ENCODE results near the gene SPATA13.
A peak's percentile ranks its signal among the peaks of the same experiment; 100 is the strongest.
"Not testable (repeated sequence)": the region's sequence is repeated elsewhere in the genome, so short reads cannot be mapped to it uniquely, and the experiment has no call there.

The SPATA13 gene

DNA sequence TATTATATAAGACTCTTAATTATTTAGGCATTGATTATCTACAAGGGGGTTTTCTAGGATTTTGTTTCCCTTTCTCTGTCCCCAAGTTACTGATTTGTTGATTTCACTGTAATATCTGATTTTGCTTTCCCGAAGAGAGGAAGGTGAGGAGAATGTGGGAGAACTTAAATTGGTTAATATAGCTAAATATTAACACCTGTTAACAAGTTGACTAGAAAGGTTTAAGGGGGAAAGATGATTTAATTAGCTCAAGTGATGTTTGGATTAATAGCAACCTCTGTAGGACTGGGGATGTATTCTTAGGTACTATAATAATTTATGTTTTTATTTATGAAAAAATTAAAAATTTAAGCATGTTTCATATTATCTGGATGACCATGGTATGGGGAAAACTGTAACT is 35.1 kb downstream of the SPATA13 start:
- Mint-ChIP-seq H3K9me3 (no peaks in the 10 kb centered on the region), H3K27me3 (ENCODE audit: low read depth, poor library complexity) (peaks cover 3% of the 10 kb centered on the region), H3K4me1 (no peaks in the 10 kb centered on the region), H3K36me3 (ENCODE audit: low read depth) (peaks cover 2% of the 10 kb centered on the region), H3K4me3 (no peak overlapping the region), H3K27ac (no peak overlapping the region)
- DNase-seq: no peak
- TF ChIP-seq, protein P1, sequence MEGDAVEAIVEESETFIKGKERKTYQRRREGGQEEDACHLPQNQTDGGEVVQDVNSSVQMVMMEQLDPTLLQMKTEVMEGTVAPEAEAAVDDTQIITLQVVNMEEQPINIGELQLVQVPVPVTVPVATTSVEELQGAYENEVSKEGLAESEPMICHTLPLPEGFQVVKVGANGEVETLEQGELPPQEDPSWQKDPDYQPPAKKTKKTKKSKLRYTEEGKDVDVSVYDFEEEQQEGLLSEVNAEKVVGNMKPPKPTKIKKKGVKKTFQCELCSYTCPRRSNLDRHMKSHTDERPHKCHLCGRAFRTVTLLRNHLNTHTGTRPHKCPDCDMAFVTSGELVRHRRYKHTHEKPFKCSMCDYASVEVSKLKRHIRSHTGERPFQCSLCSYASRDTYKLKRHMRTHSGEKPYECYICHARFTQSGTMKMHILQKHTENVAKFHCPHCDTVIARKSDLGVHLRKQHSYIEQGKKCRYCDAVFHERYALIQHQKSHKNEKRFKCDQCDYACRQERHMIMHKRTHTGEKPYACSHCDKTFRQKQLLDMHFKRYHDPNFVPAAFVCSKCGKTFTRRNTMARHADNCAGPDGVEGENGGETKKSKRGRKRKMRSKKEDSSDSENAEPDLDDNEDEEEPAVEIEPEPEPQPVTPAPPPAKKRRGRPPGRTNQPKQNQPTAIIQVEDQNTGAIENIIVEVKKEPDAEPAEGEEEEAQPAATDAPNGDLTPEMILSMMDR (IDR thresholded peaks at IDR 0.05): no peak

DNA sequence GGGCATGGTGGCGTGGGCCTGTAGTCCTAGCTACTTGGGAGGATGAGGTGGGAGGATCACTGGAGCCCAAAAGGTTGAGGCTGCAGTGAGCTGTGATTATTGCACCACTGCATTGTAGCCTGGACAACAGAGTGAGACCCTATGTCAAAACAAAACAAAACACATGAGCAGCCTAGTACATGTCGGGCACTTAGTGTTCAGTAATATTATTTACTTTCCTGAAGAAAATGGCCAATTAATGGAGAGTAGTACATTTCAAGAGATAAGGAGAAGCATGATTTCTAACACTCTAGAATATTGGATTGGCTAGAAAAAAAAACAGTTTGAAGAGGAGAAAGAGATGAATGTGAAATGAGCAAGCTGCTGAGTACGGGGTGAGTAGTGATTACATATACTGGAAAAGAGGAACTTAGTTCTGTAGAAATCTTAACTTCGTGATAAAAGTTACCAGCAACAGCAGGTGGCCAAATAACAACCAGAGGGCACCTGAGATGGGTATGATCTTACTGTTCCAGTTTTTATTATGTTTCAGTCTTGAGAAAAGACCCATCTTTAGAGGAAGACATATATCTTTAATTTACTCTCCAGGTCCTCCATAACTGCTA is 36.2 kb downstream of the SPATA13 start:
- no peak for DNase-seq
- no peaks in the 10 kb centered on the region for H3K9me3 Mint-ChIP-seq
- no peaks in the 10 kb centered on the region for H3K36me3 Mint-ChIP-seq (ENCODE audit: low read depth)
- peaks cover 3% of the 10 kb centered on the region for H3K27me3 Mint-ChIP-seq (ENCODE audit: low read depth, poor library complexity)
- TF ChIP-seq, protein P1 (IDR thresholded peaks at IDR 0.05): no peak
- H3K4me1 Mint-ChIP-seq: no peaks in the 10 kb centered on the region
- no peak overlapping the region for H3K27ac Mint-ChIP-seq
- no peak overlapping the region for H3K4me3 Mint-ChIP-seq

DNA sequence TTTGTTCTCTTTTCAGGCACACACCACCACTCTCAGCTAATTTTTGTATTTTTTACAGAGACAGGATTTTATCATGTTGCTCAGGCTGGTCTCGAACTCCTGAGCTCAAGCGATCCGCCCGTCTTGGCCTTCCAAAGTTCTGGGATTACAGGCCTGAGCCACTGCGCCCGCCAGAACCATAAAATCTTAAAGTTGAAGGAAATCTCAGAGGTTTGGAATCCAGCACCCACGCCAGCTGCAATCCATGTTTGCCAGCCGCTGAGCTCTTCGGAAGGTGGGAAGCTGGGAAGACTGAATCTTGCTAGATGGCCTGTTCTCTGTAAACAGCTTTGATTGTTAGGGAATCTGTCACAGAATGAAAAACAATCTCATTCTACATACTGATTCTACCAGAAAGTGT is 38.5 kb downstream of the SPATA13 start:
- Mint-ChIP-seq H3K36me3 (ENCODE audit: low read depth) (no peaks in the 10 kb centered on the region), H3K9me3 (no peaks in the 10 kb centered on the region), H3K27ac (no peak overlapping the region), H3K27me3 (ENCODE audit: low read depth, poor library complexity) (peaks cover 3% of the 10 kb centered on the region), H3K4me3 (no peak overlapping the region), H3K4me1 (peaks cover 17% of the 10 kb centered on the region)
- TF ChIP-seq, protein P1 (IDR thresholded peaks at IDR 0.05): no peak
- no peak for DNase-seq

DNA sequence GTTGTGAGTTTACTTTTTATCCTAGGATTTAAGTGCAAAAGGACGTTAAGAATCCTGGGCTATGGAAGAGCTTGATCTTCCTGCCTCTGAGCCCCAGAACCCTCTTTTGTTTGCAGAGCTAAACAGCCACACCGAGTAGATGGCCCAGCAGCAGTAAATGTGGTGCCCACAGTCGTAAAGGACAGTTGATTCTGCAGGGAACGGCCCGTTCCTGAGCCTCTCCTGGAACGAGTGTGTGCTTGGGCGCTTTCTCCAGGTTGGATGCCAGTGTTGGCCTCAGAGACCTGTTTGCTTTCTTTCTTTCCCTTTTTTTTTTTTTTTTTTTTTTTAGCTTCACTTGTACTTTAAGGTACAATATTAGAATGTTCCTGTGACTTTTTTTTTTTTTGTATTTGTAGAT is 41.7 kb downstream of the SPATA13 start:
- Mint-ChIP-seq H3K9me3 (no peaks in the 10 kb centered on the region), H3K36me3 (ENCODE audit: low read depth) (no peaks in the 10 kb centered on the region), H3K27me3 (ENCODE audit: low read depth, poor library complexity) (no peaks in the 10 kb centered on the region), H3K4me3 (no peak overlapping the region), H3K4me1 (peaks cover 23% of the 10 kb centered on the region), H3K27ac (no peak overlapping the region)
- TF ChIP-seq, protein P1 (IDR thresholded peaks at IDR 0.05): no peak
- no peak for DNase-seq

DNA sequence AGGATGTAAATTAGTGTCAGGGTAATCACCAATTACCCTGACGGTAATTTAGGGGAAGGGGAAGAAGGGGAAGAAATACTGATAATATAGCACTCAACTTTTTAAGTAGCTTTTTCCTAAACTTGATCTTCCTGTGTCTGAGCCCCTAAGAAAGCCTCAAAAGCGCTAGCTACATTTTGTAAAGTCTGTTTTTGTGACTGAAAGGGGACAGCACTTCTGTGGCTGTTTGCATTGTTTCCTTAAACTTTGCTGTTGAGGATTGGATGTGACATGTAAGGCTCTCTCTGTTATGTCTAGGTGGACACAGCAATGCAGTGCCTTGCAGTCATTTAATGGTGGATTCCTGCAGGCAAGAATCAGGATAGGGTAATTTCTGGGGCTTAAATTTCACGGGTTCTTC is 42.8 kb downstream of the SPATA13 start:
- Mint-ChIP-seq H3K4me1 (peaks cover 29% of the 10 kb centered on the region), H3K27ac (peak overlapping the region; percentile 79), H3K36me3 (ENCODE audit: low read depth) (no peaks in the 10 kb centered on the region), H3K9me3 (no peaks in the 10 kb centered on the region), H3K27me3 (ENCODE audit: low read depth, poor library complexity) (no peaks in the 10 kb centered on the region), H3K4me3 (no peak overlapping the region)
- TF ChIP-seq, protein P1 (IDR thresholded peaks at IDR 0.05): no peak
- DNase-seq: no peak

DNA sequence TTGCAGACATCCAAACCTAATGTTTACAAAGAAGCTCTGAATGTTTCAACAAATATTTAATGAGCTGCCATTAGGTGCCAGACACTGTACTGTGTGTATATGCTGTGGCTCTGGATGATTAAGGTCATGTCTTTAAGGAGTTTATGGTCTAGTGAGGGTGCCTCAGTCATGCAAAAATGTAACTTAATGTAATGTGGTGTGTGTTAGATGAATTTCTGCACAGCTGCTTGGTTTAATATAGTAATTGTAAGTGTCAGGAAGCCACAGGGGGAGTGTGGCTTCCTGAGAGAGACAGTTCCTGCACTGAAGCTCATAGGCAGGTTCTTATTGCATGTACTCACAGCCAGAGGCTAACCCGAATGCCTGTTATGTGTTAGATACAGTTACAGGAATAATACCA is 43.3 kb downstream of the SPATA13 start:
- Mint-ChIP-seq H3K36me3 (ENCODE audit: low read depth) (no peaks in the 10 kb centered on the region), H3K4me1 (peaks cover 33% of the 10 kb centered on the region), H3K4me3 (no peak overlapping the region), H3K27ac (no peak overlapping the region), H3K9me3 (no peaks in the 10 kb centered on the region), H3K27me3 (ENCODE audit: low read depth, poor library complexity) (no peaks in the 10 kb centered on the region)
- TF ChIP-seq, protein P1 (IDR thresholded peaks at IDR 0.05): no peak
- no peak for DNase-seq

DNA sequence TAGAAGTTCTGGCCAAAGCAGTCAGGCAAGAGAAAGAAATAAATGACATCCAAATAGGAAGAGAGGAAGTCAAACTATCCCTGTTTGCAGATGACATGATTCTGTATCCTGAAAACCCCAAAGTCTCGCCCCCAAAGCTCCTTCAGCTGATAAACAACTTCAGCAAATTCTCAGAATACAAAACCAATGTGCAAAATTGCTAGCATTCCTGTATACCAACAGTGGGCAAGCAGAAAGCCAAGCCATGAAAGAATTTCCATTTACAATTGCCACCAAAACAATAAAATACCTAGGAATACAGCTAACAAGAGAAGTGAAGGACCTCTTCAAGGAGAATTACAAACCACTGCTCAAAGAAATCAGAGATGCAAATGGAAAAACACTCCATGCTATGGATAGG is 44.6 kb downstream of the SPATA13 start:
- H3K27ac Mint-ChIP-seq; H3K9me3 Mint-ChIP-seq; DNase-seq; H3K27me3 Mint-ChIP-seq (ENCODE audit: low read depth, poor library complexity); H3K4me3 Mint-ChIP-seq; H3K36me3 Mint-ChIP-seq (ENCODE audit: low read depth): not testable (repeated sequence)
- peaks cover 33% of the 10 kb centered on the region for H3K4me1 Mint-ChIP-seq

All from nephron progenitor cell (in vitro differentiated cells).